ENCODE data around the gene DCLK3.
A peak's percentile ranks its signal among the peaks of the same experiment; 100 is the strongest.

DCLK3 gene, protein sequence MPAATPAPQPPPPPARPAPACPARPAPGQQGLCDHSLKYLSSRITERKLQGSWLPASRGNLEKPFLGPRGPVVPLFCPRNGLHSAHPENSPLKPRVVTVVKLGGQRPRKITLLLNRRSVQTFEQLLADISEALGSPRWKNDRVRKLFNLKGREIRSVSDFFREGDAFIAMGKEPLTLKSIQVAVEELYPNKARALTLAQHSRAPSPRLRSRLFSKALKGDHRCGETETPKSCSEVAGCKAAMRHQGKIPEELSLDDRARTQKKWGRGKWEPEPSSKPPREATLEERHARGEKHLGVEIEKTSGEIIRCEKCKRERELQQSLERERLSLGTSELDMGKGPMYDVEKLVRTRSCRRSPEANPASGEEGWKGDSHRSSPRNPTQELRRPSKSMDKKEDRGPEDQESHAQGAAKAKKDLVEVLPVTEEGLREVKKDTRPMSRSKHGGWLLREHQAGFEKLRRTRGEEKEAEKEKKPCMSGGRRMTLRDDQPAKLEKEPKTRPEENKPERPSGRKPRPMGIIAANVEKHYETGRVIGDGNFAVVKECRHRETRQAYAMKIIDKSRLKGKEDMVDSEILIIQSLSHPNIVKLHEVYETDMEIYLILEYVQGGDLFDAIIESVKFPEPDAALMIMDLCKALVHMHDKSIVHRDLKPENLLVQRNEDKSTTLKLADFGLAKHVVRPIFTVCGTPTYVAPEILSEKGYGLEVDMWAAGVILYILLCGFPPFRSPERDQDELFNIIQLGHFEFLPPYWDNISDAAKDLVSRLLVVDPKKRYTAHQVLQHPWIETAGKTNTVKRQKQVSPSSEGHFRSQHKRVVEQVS

GRCh38 chr3:36763850-36764703 is at the start of gene DCLK3:
TSS of gene DCLK3 (minus strand) at chr3:36764553. CDS start at chr3:36764263, 290 bp downstream.
- TF ChIP-seq CSDC2 (CRISPR knock-in tag; IDR thresholded peaks at IDR 0.05) (no peak), ZNF70 (CRISPR knock-in tag; IDR thresholded peaks at IDR 0.05) (no peak), ZFP30 (CRISPR knock-in tag; IDR thresholded peaks at IDR 0.05) (no peak), SNAI2 (CRISPR knock-in tag; IDR thresholded peaks at IDR 0.05) (no peak), POU6F1 (CRISPR knock-in tag; IDR thresholded peaks at IDR 0.05; ENCODE audit: borderline replicate concordance, low read depth) (no peak), ARNTL (CRISPR knock-in tag; IDR thresholded peaks at IDR 0.05; ENCODE audit: borderline replicate concordance, low read depth) (no peak), ZFP3 (CRISPR knock-in tag; IDR thresholded peaks at IDR 0.05) (no peak), PPARA (CRISPR knock-in tag; IDR thresholded peaks at IDR 0.05; ENCODE audit: borderline replicate concordance) (no peak), CREB5 (CRISPR knock-in tag; IDR thresholded peaks at IDR 0.05; ENCODE audit: low read depth) (no peak), ESRRG (CRISPR knock-in tag; IDR thresholded peaks at IDR 0.05) (no peak), ISL1 (CRISPR knock-in tag; IDR thresholded peaks at IDR 0.05) (no peak)
- TF ChIP-seq, protein P1, sequence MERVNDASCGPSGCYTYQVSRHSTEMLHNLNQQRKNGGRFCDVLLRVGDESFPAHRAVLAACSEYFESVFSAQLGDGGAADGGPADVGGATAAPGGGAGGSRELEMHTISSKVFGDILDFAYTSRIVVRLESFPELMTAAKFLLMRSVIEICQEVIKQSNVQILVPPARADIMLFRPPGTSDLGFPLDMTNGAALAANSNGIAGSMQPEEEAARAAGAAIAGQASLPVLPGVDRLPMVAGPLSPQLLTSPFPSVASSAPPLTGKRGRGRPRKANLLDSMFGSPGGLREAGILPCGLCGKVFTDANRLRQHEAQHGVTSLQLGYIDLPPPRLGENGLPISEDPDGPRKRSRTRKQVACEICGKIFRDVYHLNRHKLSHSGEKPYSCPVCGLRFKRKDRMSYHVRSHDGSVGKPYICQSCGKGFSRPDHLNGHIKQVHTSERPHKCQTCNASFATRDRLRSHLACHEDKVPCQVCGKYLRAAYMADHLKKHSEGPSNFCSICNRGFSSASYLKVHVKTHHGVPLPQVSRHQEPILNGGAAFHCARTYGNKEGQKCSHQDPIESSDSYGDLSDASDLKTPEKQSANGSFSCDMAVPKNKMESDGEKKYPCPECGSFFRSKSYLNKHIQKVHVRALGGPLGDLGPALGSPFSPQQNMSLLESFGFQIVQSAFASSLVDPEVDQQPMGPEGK (CRISPR knock-in tag; IDR thresholded peaks at IDR 0.05; ENCODE audit: borderline replicate concordance): no peak
- ATAC-seq: peak; percentile 26; the same call in 2 of the 3 replicates

GRCh38 chr3:36813305-36813704 is 49.0 kb upstream of the DCLK3 start:
- no peak for ATAC-seq
- TF ChIP-seq ZFP30 (CRISPR knock-in tag; IDR thresholded peaks at IDR 0.05) (no peak), SNAI2 (CRISPR knock-in tag; IDR thresholded peaks at IDR 0.05) (no peak)

- TF ChIP-seq ESRRG (CRISPR knock-in tag; IDR thresholded peaks at IDR 0.05) (no peak), ZNF70 (CRISPR knock-in tag; IDR thresholded peaks at IDR 0.05) (no peak), TOX (CRISPR knock-in tag; IDR thresholded peaks at IDR 0.05; ENCODE audit: borderline replicate concordance) (no peak), PPARA (CRISPR knock-in tag; IDR thresholded peaks at IDR 0.05; ENCODE audit: borderline replicate concordance) (no peak), ARNTL (CRISPR knock-in tag; IDR thresholded peaks at IDR 0.05; ENCODE audit: borderline replicate concordance, low read depth) (no peak), TCF4 (CRISPR knock-in tag; IDR thresholded peaks at IDR 0.05; ENCODE audit: borderline replicate concordance) (no peak), ZNF8 (CRISPR knock-in tag; IDR thresholded peaks at IDR 0.05) (no peak)
- ATAC-seq: no peak
Observed at GRCh38 chr3:36812240-36812639, 47.9 kb upstream of the DCLK3 start.

DNA sequence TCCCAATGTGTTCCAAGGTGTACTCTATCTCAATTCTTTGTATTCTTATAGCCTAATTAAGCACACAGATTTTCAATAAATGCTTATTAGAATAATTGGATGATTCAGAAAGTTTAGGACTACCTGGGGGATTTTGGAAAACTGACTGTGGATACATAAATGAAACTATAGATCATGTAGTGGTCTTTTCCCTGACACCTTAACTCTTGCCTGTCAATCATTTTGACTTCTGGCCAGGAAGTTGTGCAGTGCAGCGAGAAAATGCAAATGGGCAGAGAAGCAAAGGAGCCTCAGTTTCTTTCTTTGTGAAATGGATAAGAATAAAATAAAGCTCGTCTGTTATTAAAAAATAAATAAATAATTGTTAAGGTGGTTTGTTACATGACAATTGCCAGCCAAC is 47.4 kb upstream of the DCLK3 start:
- no peak for ATAC-seq
- no peak for TF ChIP-seq OSR1 (CRISPR knock-in tag; IDR thresholded peaks at IDR 0.05)
- no peak for TF ChIP-seq TOX (CRISPR knock-in tag; IDR thresholded peaks at IDR 0.05; ENCODE audit: borderline replicate concordance)
- no peak for TF ChIP-seq CSRNP3 (CRISPR knock-in tag; IDR thresholded peaks at IDR 0.05)
- no peak for TF ChIP-seq ARNTL (CRISPR knock-in tag; IDR thresholded peaks at IDR 0.05; ENCODE audit: borderline replicate concordance, low read depth)
